ENCODE results near the gene FBXL17. TPM values are rescaled to one million over a fixed set of nuclear protein-coding genes. Genes with fewer than 3 reads are reported as not detected.

Gene FBXL17
- total RNA-seq, 1 experiment from 2014 or later, result 11.6 TPM

GRCh38 chr5:108238936-108239887 lies 142.7 kb downstream of the FBXL17 start:
- Mint-ChIP-seq H3K4me1 (ENCODE audit: low read depth, unreplicated experiment) (no peaks in the 10 kb centered on the region), H3K4me3 (ENCODE audit: unreplicated experiment) (no peak overlapping the region), H3K27me3 (ENCODE audit: insufficient read depth, unreplicated experiment) (no peaks in the 10 kb centered on the region), H3K36me3 (ENCODE audit: insufficient read depth, unreplicated experiment) (no peaks in the 10 kb centered on the region), H3K9me3 (ENCODE audit: unreplicated experiment) (no peaks in the 10 kb centered on the region), H3K27ac (ENCODE audit: unreplicated experiment) (no peak overlapping the region)
- no peak for DNase-seq
- H3K36me3 ChIP-seq (ENCODE audit: control insufficient read depth, insufficient read depth, low read length), result no peaks in the 10 kb centered on the region; the same call in 1 of the 2 replicates
- no peak overlapping the region for H3K4me3 ChIP-seq (ENCODE audit: low read depth, low read length)
- ChIA-PET POLR2A (no interaction called here), CTCF (no interaction called here)
- H3K9me3 ChIP-seq, result no peaks in the 10 kb centered on the region
- intact Hi-C loops (cut with micrococcal nuclease; ENCODE audit: unreplicated experiment), result no loop called here
- TF ChIP-seq CTCF (IDR thresholded peaks at IDR 0.05; ENCODE audit: insufficient read depth in 1 of 2, low read depth in 1 of 2, low read length in 1 of 2, severe bottlenecking in 1 of 2, unreplicated experiment in 1 of 2), result no peak
- H3K4me1 ChIP-seq, result no peaks in the 10 kb centered on the region
- no peaks in the 10 kb centered on the region for H3K27me3 ChIP-seq (replicated peaks; ENCODE audit: control insufficient read depth, insufficient read depth, low read length)
- BruUV-seq (replicated peaks), result no TSS peak

- no peaks in the 10 kb centered on the region for H3K27me3 Mint-ChIP-seq (ENCODE audit: insufficient read depth, unreplicated experiment)
- Histone ChIP-seq H3K9me3 (no peaks in the 10 kb centered on the region), H3K4me1 (0 out of 2 replicates have a peak, but pooled peaks cover 3% of the 10 kb centered on the region), H3K36me3 (ENCODE audit: control insufficient read depth, insufficient read depth, low read length) (no peaks in the 10 kb centered on the region; the same call in 1 of the 2 replicates), H3K27me3 (replicated peaks; ENCODE audit: control insufficient read depth, insufficient read depth, low read length) (no peaks in the 10 kb centered on the region), H3K4me3 (ENCODE audit: low read depth, low read length) (no peak overlapping the region)
- H3K36me3 Mint-ChIP-seq (ENCODE audit: insufficient read depth, unreplicated experiment), result no peaks in the 10 kb centered on the region
- ChIA-PET POLR2A (no interaction called here), CTCF (no interaction called here)
- intact Hi-C loops (cut with micrococcal nuclease; ENCODE audit: unreplicated experiment), result no loop called here
- BruUV-seq (replicated peaks), result no TSS peak
- no peak for TF ChIP-seq CTCF (IDR thresholded peaks at IDR 0.05; ENCODE audit: insufficient read depth in 1 of 2, low read depth in 1 of 2, low read length in 1 of 2, severe bottlenecking in 1 of 2, unreplicated experiment in 1 of 2)
- no peak for DNase-seq
- H3K4me3 Mint-ChIP-seq (ENCODE audit: unreplicated experiment), result no peak overlapping the region
- H3K27ac Mint-ChIP-seq (ENCODE audit: unreplicated experiment), result no peak overlapping the region
- H3K4me1 Mint-ChIP-seq (ENCODE audit: low read depth, unreplicated experiment), result peaks cover 6% of the 10 kb centered on the region
- no peaks in the 10 kb centered on the region for H3K9me3 Mint-ChIP-seq (ENCODE audit: unreplicated experiment)
Observed at GRCh38 chr5:108238461-108238860, 143.4 kb downstream of the FBXL17 start.

GRCh38 chr5:108233617-108234155 lies 148.2 kb downstream of the FBXL17 start:
- H3K4me1 ChIP-seq, result 0 out of 2 replicates have a peak, but pooled peaks cover 3% of the 10 kb centered on the region
- Mint-ChIP-seq H3K9me3 (ENCODE audit: unreplicated experiment) (no peaks in the 10 kb centered on the region), H3K4me1 (ENCODE audit: low read depth, unreplicated experiment) (peaks cover 11% of the 10 kb centered on the region), H3K27ac (ENCODE audit: unreplicated experiment) (no peak overlapping the region), H3K4me3 (ENCODE audit: unreplicated experiment) (no peak overlapping the region), H3K36me3 (ENCODE audit: insufficient read depth, unreplicated experiment) (no peaks in the 10 kb centered on the region), H3K27me3 (ENCODE audit: insufficient read depth, unreplicated experiment) (no peaks in the 10 kb centered on the region)
- DNase-seq, result no peak
- intact Hi-C loops (cut with micrococcal nuclease; ENCODE audit: unreplicated experiment), result no loop called here
- no peaks in the 10 kb centered on the region for H3K36me3 ChIP-seq (ENCODE audit: control insufficient read depth, insufficient read depth, low read length)
- POLR2A ChIA-PET, result no interaction called here
- BruUV-seq (replicated peaks), result no TSS peak
- H3K4me3 ChIP-seq (ENCODE audit: low read depth, low read length), result no peak overlapping the region
- CTCF ChIA-PET, result no interaction called here
- H3K27me3 ChIP-seq (replicated peaks; ENCODE audit: control insufficient read depth, insufficient read depth, low read length), result no peaks in the 10 kb centered on the region
- no peak for TF ChIP-seq CTCF (IDR thresholded peaks at IDR 0.05; ENCODE audit: insufficient read depth in 1 of 2, low read depth in 1 of 2, low read length in 1 of 2, severe bottlenecking in 1 of 2, unreplicated experiment in 1 of 2)
- H3K9me3 ChIP-seq, result no peaks in the 10 kb centered on the region

Data from Caco-2 (cell line).